Central memory CD8-positive, alpha-beta T cell (primary cell): ENCODE measurements around the gene EIF3J.
"Not testable (repeated sequence)": the region's sequence is repeated elsewhere in the genome, so short reads cannot be mapped to it uniquely, and the experiment has no call there.

Experiments
- ATAC-seq: fragments of 150-1000 bp; cut with Tn5 transposase; replicated peaks from 2 replicates; pipeline ENCODE4 v1.10.0; 2022; ENCODE audit warnings: mild to moderate bottlenecking, moderate FRiP score, moderate number of reproducible peaks; ENCODE audit not compliant: poor library complexity, severe bottlenecking; ENCODE audit errors: extremely low read depth
- DNase-seq, 2 donors: peaks; one replicate each; pipeline ENCODE4 v3.0.0; 2021; ENCODE audit warnings: low spot score in 2 of 2
- H3K27ac Mint-ChIP-seq: one replicate; pipeline ENCODE4 v1.8.0; 2022; ENCODE audit warnings: low read depth, mild to moderate bottlenecking, moderate library complexity, mixed read lengths
- H3K27me3 Mint-ChIP-seq: one replicate; pipeline ENCODE4 v1.8.0; 2022; ENCODE audit warnings: mixed read lengths
- H3K36me3 Mint-ChIP-seq: one replicate; pipeline ENCODE4 v1.8.0; 2022; ENCODE audit warnings: mild to moderate bottlenecking, moderate library complexity, mixed read lengths; ENCODE audit not compliant: insufficient read depth
- H3K4me1 Mint-ChIP-seq: one replicate; pipeline ENCODE4 v1.8.0; 2022; ENCODE audit warnings: mixed read lengths
- H3K4me3 Mint-ChIP-seq: one replicate; pipeline ENCODE4 v1.8.0; 2022; ENCODE audit warnings: mild to moderate bottlenecking, moderate library complexity, mixed read lengths
- H3K9me3 Mint-ChIP-seq: one replicate; pipeline ENCODE4 v1.8.0; 2022; ENCODE audit warnings: mixed read lengths

The EIF3J gene

GRCh38 chr15:44529864-44530604 lies 6.9 kb upstream of the EIF3J start:
- DNase-seq = no peak
- no peak for ATAC-seq
- peak overlapping the region; percentile 56 for H3K27ac Mint-ChIP-seq

GRCh38 chr15:44530653-44531052 lies 6.3 kb upstream of the EIF3J start:
- Mint-ChIP-seq H3K27me3 (no peaks in the 10 kb centered on the region), H3K4me3 (no peak overlapping the region), H3K9me3 (no peaks in the 10 kb centered on the region), H3K36me3 (peaks cover 8% of the 10 kb centered on the region), H3K4me1 (peaks cover 20% of the 10 kb centered on the region), H3K27ac (no peak overlapping the region)
- DNase-seq = no peak
- no peak for ATAC-seq

More at GRCh38 chr15:44529864-44530604, 6.9 kb upstream of the EIF3J start:
- Mint-ChIP-seq H3K4me1 (peaks cover 14% of the 10 kb centered on the region), H3K4me3 (no peak overlapping the region), H3K9me3 (no peaks in the 10 kb centered on the region), H3K27me3 (no peaks in the 10 kb centered on the region), H3K36me3 (peaks cover 8% of the 10 kb centered on the region)

- H3K27me3 Mint-ChIP-seq, H3K27ac Mint-ChIP-seq, DNase-seq, H3K4me3 Mint-ChIP-seq, H3K9me3 Mint-ChIP-seq, ATAC-seq: not testable (repeated sequence)
- Mint-ChIP-seq H3K4me1 (peaks cover 27% of the 10 kb centered on the region), H3K36me3 (peaks cover 15% of the 10 kb centered on the region)
Measured at GRCh38 chr15:44532275-44532674, 4.7 kb upstream of the EIF3J start.

GRCh38 chr15:44532689-44533088 lies 4.3 kb upstream of the EIF3J start:
- DNase-seq (no peak), ATAC-seq (no peak)
- no peaks in the 10 kb centered on the region for H3K27me3 Mint-ChIP-seq
- peaks cover 18% of the 10 kb centered on the region for H3K36me3 Mint-ChIP-seq
- H3K4me3 Mint-ChIP-seq = no peak overlapping the region
- no peak overlapping the region for H3K27ac Mint-ChIP-seq
- H3K4me1 Mint-ChIP-seq = peaks cover 28% of the 10 kb centered on the region
- no peaks in the 10 kb centered on the region for H3K9me3 Mint-ChIP-seq

GRCh38 chr15:44535092-44535491 lies 1.9 kb upstream of the EIF3J start:
- ATAC-seq = no peak
- H3K9me3 Mint-ChIP-seq = no peaks in the 10 kb centered on the region
- peak overlapping the region; percentile 96 for H3K4me3 Mint-ChIP-seq
- H3K27ac Mint-ChIP-seq = peak overlapping the region; percentile 41
- no peaks in the 10 kb centered on the region for H3K27me3 Mint-ChIP-seq
- H3K36me3 Mint-ChIP-seq = peaks cover 31% of the 10 kb centered on the region
- H3K4me1 Mint-ChIP-seq = peaks cover 33% of the 10 kb centered on the region
- DNase-seq = no peak

GRCh38 chr15:44535523-44536301 lies 1.2 kb upstream of the EIF3J start:
- DNase-seq (no peak), ATAC-seq (no peak)
- no peaks in the 10 kb centered on the region for H3K9me3 Mint-ChIP-seq
- peak overlapping the region; percentile 96 for H3K4me3 Mint-ChIP-seq
- H3K27me3 Mint-ChIP-seq = no peaks in the 10 kb centered on the region
- peak overlapping the region; percentile 94 for H3K27ac Mint-ChIP-seq
- H3K4me1 Mint-ChIP-seq = peaks cover 35% of the 10 kb centered on the region
- peaks cover 30% of the 10 kb centered on the region for H3K36me3 Mint-ChIP-seq

- H3K27me3 Mint-ChIP-seq = no peaks in the 10 kb centered on the region
- H3K4me1 Mint-ChIP-seq = peaks cover 40% of the 10 kb centered on the region
- no peak for DNase-seq
- peak; percentile 64 for ATAC-seq
- H3K9me3 Mint-ChIP-seq = no peaks in the 10 kb centered on the region
- peaks cover 32% of the 10 kb centered on the region for H3K36me3 Mint-ChIP-seq
- H3K27ac Mint-ChIP-seq = peak overlapping the region; percentile 94
- peak overlapping the region; percentile 96 for H3K4me3 Mint-ChIP-seq
Measured at GRCh38 chr15:44536302-44536961, 515 bp upstream of the EIF3J start.

DNA sequence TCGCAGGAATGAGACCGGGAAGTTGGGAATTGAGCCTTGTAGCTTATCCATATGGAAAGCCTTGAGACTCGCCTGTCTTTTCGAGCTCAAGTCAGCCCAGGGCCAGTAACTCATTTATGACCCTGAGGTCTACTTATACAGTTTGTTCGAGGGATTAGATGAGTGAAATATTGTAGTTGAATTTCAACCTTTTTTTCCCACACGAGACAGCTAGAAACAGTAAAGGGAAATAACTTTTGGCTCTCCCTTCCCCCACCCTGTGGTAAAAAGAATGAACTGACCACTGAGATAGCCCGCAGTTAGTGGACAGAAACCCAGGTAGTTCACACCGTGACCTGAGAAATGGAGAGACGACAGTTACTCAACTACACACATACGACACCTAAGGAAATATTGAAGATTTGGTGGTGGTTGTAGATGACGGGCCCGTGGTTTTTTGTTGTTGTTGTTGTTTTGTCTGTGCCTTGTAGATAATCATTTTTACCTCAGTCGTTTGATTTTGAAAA lies 841 bp downstream of the EIF3J start:
- no peaks in the 10 kb centered on the region for H3K9me3 Mint-ChIP-seq
- peaks cover 36% of the 10 kb centered on the region for H3K36me3 Mint-ChIP-seq
- H3K27me3 Mint-ChIP-seq = no peaks in the 10 kb centered on the region
- DNase-seq (no peak), ATAC-seq (no peak)
- H3K4me1 Mint-ChIP-seq = peaks cover 52% of the 10 kb centered on the region
- peak overlapping the region; percentile 94 for H3K27ac Mint-ChIP-seq
- H3K4me3 Mint-ChIP-seq = peak overlapping the region; percentile 96

GRCh38 chr15:44541282-44541958 lies 4.5 kb downstream of the EIF3J start:
- Mint-ChIP-seq H3K27me3 (no peaks in the 10 kb centered on the region), H3K27ac (peak overlapping the region; percentile 10), H3K4me1 (peaks cover 63% of the 10 kb centered on the region), H3K9me3 (no peaks in the 10 kb centered on the region), H3K4me3 (no peak overlapping the region), H3K36me3 (peaks cover 36% of the 10 kb centered on the region)
- DNase-seq (no peak), ATAC-seq (no peak)

- Mint-ChIP-seq H3K27me3 (no peaks in the 10 kb centered on the region), H3K4me1 (peaks cover 65% of the 10 kb centered on the region), H3K36me3 (peaks cover 29% of the 10 kb centered on the region), H3K4me3 (no peak overlapping the region), H3K9me3 (no peaks in the 10 kb centered on the region), H3K27ac (no peak overlapping the region)
- no peak for ATAC-seq
- DNase-seq = no peak
Measured at GRCh38 chr15:44542596-44542995, 5.6 kb downstream of the EIF3J start.

DNA sequence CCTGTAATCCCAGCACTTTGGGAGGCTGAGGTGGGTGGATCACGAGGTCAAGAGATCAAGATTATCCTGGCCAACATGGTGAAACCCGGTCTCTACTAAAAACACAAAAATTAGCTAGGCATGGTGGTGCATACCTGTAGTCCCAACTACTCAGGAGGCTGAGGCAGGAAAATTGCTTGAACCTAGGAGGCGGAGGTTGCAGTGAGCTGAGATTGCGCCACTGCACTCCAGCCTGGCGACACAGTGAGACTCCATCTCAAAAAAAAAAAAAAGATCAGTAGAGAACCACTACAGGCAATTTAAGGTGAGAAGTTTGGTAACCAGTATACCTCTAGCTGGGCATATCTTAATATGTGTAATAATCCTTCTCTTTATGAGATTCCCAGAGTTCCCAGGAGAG lies 7.8 kb downstream of the EIF3J start:
- H3K9me3 Mint-ChIP-seq, H3K27me3 Mint-ChIP-seq, ATAC-seq, DNase-seq, H3K4me3 Mint-ChIP-seq, H3K27ac Mint-ChIP-seq: not testable (repeated sequence)
- H3K36me3 Mint-ChIP-seq = peaks cover 22% of the 10 kb centered on the region
- peaks cover 70% of the 10 kb centered on the region for H3K4me1 Mint-ChIP-seq
